Ovary (tissue), 3 donors: ENCODE measurements around the gene ANKZF1.

Experiments
- EP300 ChIP-seq: sonication (generic); formaldehyde crosslinking; IDR thresholded peaks from one replicate; pipeline ENCODE4 v1.6.1; 2017; ENCODE audit warnings: antibody characterized with exemption
- POLR2A ChIP-seq: fragments of 450-650 bp; IDR thresholded peaks from one replicate; pipeline ENCODE4 v1.6.1; 2017; ENCODE audit warnings: antibody characterized with exemption, mild to moderate bottlenecking, moderate library complexity
- TF ChIP-seq, protein P1 (sequence below), 3 donors: fragments of 450-650 bp in 2 of 3; fragments of 200-600 bp in 1 of 3; IDR thresholded peaks; one replicate each; pipeline versions ENCODE4 v1.5.1 to v1.8.0; 2016 to 2022; ENCODE audit warnings: antibody characterized with exemption in 3 of 3, mild to moderate bottlenecking in 1 of 3
- donor health status: DM: no; HTN: no; CAD: no.

DNA sequence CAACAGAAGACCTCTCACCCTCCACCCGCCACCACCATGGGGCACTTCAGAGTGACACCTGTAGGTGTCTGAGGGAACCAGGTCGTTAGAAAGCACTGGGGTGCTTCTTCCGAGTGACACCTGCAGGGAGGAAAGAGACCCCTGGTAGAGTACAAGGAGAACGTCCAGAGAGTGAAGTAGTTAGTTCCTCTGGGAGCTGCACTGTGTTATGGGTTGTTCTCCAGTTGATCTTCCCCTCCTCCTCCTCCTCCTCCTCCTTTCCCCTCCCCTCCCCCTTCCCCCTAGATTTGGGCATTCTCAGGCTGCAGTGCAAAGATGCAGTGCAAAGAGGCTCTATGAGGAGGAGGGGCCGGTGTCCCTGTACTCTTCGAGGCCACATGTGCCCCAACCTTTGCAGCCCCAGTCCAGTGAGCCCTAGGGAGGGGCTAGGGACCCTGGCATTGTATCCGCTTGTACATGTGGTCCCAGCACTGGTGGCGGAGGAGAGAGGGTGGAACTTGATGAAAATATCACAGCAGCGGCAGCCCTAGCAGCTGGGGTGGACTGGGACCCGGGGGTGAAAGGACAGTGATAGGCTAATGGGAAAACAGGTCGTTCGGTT lies 50.4 kb downstream of the ANKZF1 start:
- TF ChIP-seq, protein P1, sequence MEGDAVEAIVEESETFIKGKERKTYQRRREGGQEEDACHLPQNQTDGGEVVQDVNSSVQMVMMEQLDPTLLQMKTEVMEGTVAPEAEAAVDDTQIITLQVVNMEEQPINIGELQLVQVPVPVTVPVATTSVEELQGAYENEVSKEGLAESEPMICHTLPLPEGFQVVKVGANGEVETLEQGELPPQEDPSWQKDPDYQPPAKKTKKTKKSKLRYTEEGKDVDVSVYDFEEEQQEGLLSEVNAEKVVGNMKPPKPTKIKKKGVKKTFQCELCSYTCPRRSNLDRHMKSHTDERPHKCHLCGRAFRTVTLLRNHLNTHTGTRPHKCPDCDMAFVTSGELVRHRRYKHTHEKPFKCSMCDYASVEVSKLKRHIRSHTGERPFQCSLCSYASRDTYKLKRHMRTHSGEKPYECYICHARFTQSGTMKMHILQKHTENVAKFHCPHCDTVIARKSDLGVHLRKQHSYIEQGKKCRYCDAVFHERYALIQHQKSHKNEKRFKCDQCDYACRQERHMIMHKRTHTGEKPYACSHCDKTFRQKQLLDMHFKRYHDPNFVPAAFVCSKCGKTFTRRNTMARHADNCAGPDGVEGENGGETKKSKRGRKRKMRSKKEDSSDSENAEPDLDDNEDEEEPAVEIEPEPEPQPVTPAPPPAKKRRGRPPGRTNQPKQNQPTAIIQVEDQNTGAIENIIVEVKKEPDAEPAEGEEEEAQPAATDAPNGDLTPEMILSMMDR (IDR thresholded peaks at IDR 0.05): no peak
- no peak for TF ChIP-seq POLR2A
- no peak for TF ChIP-seq EP300
